ENCODE results near the gene ZNF275.

- TF ChIP-seq CTCF (IDR thresholded peaks at IDR 0.05 in 4 of 5, conservative IDR thresholded peaks at IDR 0.05 in 1 of 5), result no peak
- no peak for TF ChIP-seq POLR2A (IDR thresholded peaks at IDR 0.05)
Observed at GRCh38 chrX:153375571-153375970, 41.6 kb downstream of the ZNF275 start.
